Mesendoderm (in vitro differentiated cells): ENCODE results near the gene AMMECR1.

ENCODE experiments used
- DNase-seq: peaks from one replicate; pipeline ENCODE4 v3.0.0; 2013
- H2AK5ac ChIP-seq: 2 replicates; pipeline ENCODE4 v1.6.1; 2013; ENCODE audit warnings: low read length, inconsistent platforms
- H2BK120ac ChIP-seq: 2 replicates; pipeline ENCODE4 v1.6.1; 2013; ENCODE audit warnings: low read depth, mild to moderate bottlenecking, low read length, moderate library complexity, mixed read lengths
- H2BK15ac ChIP-seq: replicated peaks from 2 replicates; pipeline ENCODE4 v1.6.1; 2013; ENCODE audit warnings: low read depth, mild to moderate bottlenecking, moderate library complexity
- H2BK5ac ChIP-seq: 2 replicates; pipeline ENCODE4 v1.6.1; 2013; ENCODE audit warnings: low read length, inconsistent platforms
- H3K18ac ChIP-seq: 2 replicates; pipeline ENCODE4 v1.6.1; 2013; ENCODE audit warnings: mild to moderate bottlenecking, low read length, mixed read lengths
- H3K23ac ChIP-seq: one replicate; pipeline ENCODE4 v1.6.1; 2013; ENCODE audit warnings: low read length
- H3K27ac ChIP-seq: 2 replicates; pipeline ENCODE4 v1.5.1; 2013; ENCODE audit warnings: low read depth, mild to moderate bottlenecking, inconsistent platforms, low read length, moderate library complexity
- H3K27me3 ChIP-seq: 2 replicates; pipeline ENCODE4 v1.6.1; 2013; ENCODE audit warnings: low read length, control low read depth, mild to moderate bottlenecking, inconsistent platforms; ENCODE audit not compliant: insufficient read depth, poor library complexity
- H3K36me3 ChIP-seq: 2 replicates; pipeline ENCODE4 v1.6.1; 2013; ENCODE audit warnings: low read length, inconsistent platforms; ENCODE audit not compliant: control insufficient read depth, insufficient read depth
- H3K4ac ChIP-seq: one replicate; pipeline ENCODE4 v1.6.1; 2013; ENCODE audit warnings: low read depth, mild to moderate bottlenecking, low read length, moderate library complexity
- H3K4me1 ChIP-seq: 2 replicates; pipeline ENCODE4 v1.6.1; 2013; ENCODE audit warnings: low read depth, low read length, inconsistent platforms; ENCODE audit not compliant: control insufficient read depth
- H3K4me2 ChIP-seq: 2 replicates; pipeline ENCODE4 v1.6.1; 2013; ENCODE audit warnings: low read length
- H3K4me3 ChIP-seq: 2 replicates; pipeline ENCODE4 v1.5.1; 2013; ENCODE audit warnings: mild to moderate bottlenecking, low read length
- H3K56ac ChIP-seq: one replicate; pipeline ENCODE4 v1.6.1; 2013; ENCODE audit warnings: low read length
- H3K79me1 ChIP-seq: 2 replicates; pipeline ENCODE4 v1.6.1; 2013; ENCODE audit warnings: low read length, inconsistent platforms
- H3K79me2 ChIP-seq: 2 replicates; pipeline ENCODE4 v1.6.1; 2013; ENCODE audit warnings: mild to moderate bottlenecking, low read length; ENCODE audit not compliant: control insufficient read depth, insufficient read depth
- H3K9ac ChIP-seq: 2 replicates; pipeline ENCODE4 v1.6.1; 2013; ENCODE audit warnings: low read length, inconsistent platforms
- H4K5ac ChIP-seq: one replicate; pipeline ENCODE4 v1.6.1; 2013; ENCODE audit warnings: low read length
- H4K8ac ChIP-seq: one replicate; pipeline ENCODE4 v1.6.1; 2013; ENCODE audit warnings: low read depth, mild to moderate bottlenecking, control low read depth, low read length, moderate library complexity
- WGBS: extraction: QIAGEN DNeasy Blood & Tissue Kit; methylation state at CpG from one replicate; pipeline ENCODE4 v1.1.7; 2013; ENCODE audit warnings: low lambda C conversion rate, missing lambda C conversion rate; ENCODE audit not compliant: insufficient coverage; ENCODE audit errors: extremely low coverage; 5-methylcytosine and 5-hydroxymethylcytosine counted together

Gene AMMECR1

DNA sequence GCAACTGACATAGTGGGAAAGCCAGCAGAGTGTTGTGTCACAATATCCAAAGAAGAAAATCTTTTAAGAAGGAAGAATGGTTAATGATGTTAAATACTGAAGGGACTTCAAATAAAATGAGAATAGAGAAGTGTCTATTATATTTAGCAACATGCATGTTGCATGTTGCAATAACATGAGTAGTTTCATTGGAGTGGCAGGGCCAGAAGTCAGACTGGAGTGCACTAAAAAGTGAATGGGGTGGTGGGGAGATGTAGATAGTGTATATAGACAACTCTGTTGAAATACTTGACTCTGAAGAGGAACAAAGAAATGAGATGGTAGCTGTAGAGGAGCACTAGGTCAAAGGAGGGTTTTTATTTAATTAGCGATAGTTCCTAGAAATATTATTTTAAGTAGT is 9.5 kb upstream of the AMMECR1 start:
- H3K9ac ChIP-seq = no peak overlapping the region
- H3K27ac ChIP-seq = no peak overlapping the region
- no peak overlapping the region for H4K8ac ChIP-seq
- no CpG with 5 or more reads among the region's 1 CpG for WGBS
- H2AK5ac ChIP-seq = no peak overlapping the region
- H3K4ac ChIP-seq = no peak overlapping the region
- DNase-seq = no peak
- H3K18ac ChIP-seq = no peak overlapping the region
- no peaks in the 10 kb centered on the region for H3K79me2 ChIP-seq
- H2BK15ac ChIP-seq = no peak overlapping the region
- no peak overlapping the region for H2BK120ac ChIP-seq
- no peaks in the 10 kb centered on the region for H3K36me3 ChIP-seq
- H2BK5ac ChIP-seq = no peak overlapping the region
- no peaks in the 10 kb centered on the region for H3K27me3 ChIP-seq
- H3K56ac ChIP-seq = no peak overlapping the region
- no peak overlapping the region for H3K4me3 ChIP-seq
- no peak overlapping the region for H4K5ac ChIP-seq
- H3K79me1 ChIP-seq = no peaks in the 10 kb centered on the region
- H3K4me2 ChIP-seq = no peak overlapping the region
- H3K4me1 ChIP-seq = no peaks in the 10 kb centered on the region
- H3K23ac ChIP-seq = no peak overlapping the region

DNA sequence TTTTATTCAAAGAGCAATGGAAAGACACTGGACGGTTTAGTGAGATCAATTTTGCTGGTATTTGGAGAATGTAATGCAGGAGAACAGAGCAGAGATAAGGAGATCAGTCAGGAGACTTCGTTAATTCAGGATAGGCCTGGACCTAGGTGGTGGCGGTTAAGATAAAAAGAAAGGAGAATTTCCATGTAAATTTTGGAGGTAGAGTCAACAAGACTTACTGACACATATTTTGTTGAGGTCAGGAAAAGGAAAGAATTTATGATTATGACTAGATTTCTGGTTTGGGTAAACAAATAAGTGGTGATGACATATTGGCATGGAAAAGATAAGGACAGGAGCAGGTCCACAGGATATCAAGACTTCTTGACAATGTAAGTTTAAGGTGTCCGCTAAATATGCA is 8.8 kb upstream of the AMMECR1 start:
- no peak overlapping the region for H2BK120ac ChIP-seq
- no peak overlapping the region for H2BK15ac ChIP-seq
- H3K23ac ChIP-seq = no peak overlapping the region
- no peaks in the 10 kb centered on the region for H3K27me3 ChIP-seq
- H3K4me2 ChIP-seq = no peak overlapping the region
- H3K36me3 ChIP-seq = no peaks in the 10 kb centered on the region
- H3K79me1 ChIP-seq = no peaks in the 10 kb centered on the region
- no peak overlapping the region for H2BK5ac ChIP-seq
- H2AK5ac ChIP-seq = no peak overlapping the region
- no peak overlapping the region for H3K4ac ChIP-seq
- H3K4me1 ChIP-seq = no peaks in the 10 kb centered on the region
- H3K56ac ChIP-seq = no peak overlapping the region
- H4K8ac ChIP-seq = no peak overlapping the region
- no peak overlapping the region for H3K27ac ChIP-seq
- no peaks in the 10 kb centered on the region for H3K79me2 ChIP-seq
- no peak overlapping the region for H4K5ac ChIP-seq
- H3K4me3 ChIP-seq = no peak overlapping the region
- no peak for DNase-seq
- H3K18ac ChIP-seq = no peak overlapping the region
- no peak overlapping the region for H3K9ac ChIP-seq
- WGBS = no CpG with 5 or more reads among the region's 4 CpGs

DNA sequence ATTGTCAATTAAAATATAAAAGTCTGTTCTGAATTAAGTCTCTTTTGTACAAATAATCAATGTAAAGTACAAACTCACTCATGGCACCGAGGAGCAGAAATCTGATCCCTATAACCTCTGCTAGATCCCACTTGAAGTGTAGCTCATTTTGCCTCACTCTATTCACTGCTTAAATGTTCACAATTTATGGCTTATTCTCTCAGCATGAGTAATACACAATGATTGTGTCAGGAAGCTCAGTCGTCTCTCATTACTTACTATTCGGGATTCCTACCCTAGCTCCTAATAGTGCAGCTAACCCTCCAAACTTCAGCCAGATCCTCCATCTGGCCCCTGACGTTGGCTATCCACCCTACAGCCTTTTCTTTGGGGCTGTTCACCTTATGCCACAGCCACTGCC is 4.7 kb upstream of the AMMECR1 start:
- Histone ChIP-seq H3K79me1 (no peaks in the 10 kb centered on the region), H3K4ac (no peak overlapping the region), H3K27me3 (no peaks in the 10 kb centered on the region), H4K8ac (no peak overlapping the region), H4K5ac (no peak overlapping the region), H3K4me3 (no peak overlapping the region), H2BK5ac (no peak overlapping the region), H3K56ac (no peak overlapping the region), H3K9ac (no peak overlapping the region), H2BK120ac (no peak overlapping the region), H3K79me2 (no peaks in the 10 kb centered on the region), H3K27ac (no peak overlapping the region), H3K18ac (no peak overlapping the region), H2AK5ac (no peak overlapping the region), H3K4me1 (no peaks in the 10 kb centered on the region), H3K23ac (no peak overlapping the region), H2BK15ac (no peak overlapping the region), H3K4me2 (no peak overlapping the region), H3K36me3 (no peaks in the 10 kb centered on the region)
- DNase-seq = no peak
- no CpG with 5 or more reads among the region's 4 CpGs for WGBS

DNA sequence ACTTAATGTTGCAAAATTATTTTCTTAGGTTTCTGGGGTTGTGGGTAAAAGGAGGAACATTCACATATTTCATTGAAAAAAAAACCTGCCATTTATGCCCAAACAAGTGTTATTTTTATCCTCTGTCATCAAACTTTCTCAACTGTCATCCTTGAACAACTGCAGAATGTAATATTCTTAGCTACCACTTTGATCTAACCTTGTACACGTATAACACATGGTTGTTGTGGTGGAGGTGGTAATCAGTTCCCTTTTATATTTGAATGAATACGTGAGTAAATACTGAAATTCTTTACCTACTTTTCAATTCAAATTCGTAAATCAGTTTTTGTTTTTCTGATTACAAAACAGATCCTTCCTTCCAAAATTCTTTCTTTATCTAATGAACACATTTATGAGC is 3.8 kb upstream of the AMMECR1 start:
- no peak for DNase-seq
- H4K8ac ChIP-seq = no peak overlapping the region
- H3K4me3 ChIP-seq = no peak overlapping the region
- H2BK5ac ChIP-seq = no peak overlapping the region
- no peak overlapping the region for H2BK120ac ChIP-seq
- H3K9ac ChIP-seq = no peak overlapping the region
- no peaks in the 10 kb centered on the region for H3K36me3 ChIP-seq
- no peaks in the 10 kb centered on the region for H3K27me3 ChIP-seq
- H3K4me2 ChIP-seq = no peak overlapping the region
- H2BK15ac ChIP-seq = no peak overlapping the region
- H3K56ac ChIP-seq = no peak overlapping the region
- H3K4me1 ChIP-seq = no peaks in the 10 kb centered on the region
- no peak overlapping the region for H3K27ac ChIP-seq
- no peak overlapping the region for H3K23ac ChIP-seq
- no CpG with 5 or more reads among the region's 3 CpGs for WGBS
- H3K4ac ChIP-seq = no peak overlapping the region
- no peak overlapping the region for H4K5ac ChIP-seq
- H3K79me1 ChIP-seq = no peaks in the 10 kb centered on the region
- no peak overlapping the region for H2AK5ac ChIP-seq
- no peaks in the 10 kb centered on the region for H3K79me2 ChIP-seq
- no peak overlapping the region for H3K18ac ChIP-seq

DNA sequence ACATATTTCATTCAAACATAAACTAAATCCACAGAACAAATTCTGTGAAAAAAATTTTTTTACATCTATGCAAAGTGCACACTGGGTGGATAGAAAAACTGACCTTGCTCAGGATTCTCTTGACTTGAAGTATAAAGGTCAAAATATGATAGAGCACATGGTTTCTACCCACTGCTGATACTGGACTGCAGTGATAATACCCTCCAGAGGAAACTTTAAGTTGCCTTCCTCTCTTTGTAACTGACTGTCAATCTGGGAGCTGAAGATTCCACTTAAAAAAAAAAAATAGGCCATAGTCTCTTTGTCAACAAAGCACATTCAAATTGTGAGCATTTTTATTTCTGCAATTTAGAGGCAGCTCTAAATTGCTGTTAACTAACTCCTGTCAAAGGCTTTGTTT is 3.2 kb upstream of the AMMECR1 start:
- H3K27me3 ChIP-seq = no peaks in the 10 kb centered on the region
- H3K36me3 ChIP-seq = no peaks in the 10 kb centered on the region
- no peaks in the 10 kb centered on the region for H3K79me2 ChIP-seq
- H3K9ac ChIP-seq = no peak overlapping the region
- DNase-seq = no peak
- H4K5ac ChIP-seq = no peak overlapping the region
- H2BK120ac ChIP-seq = no peak overlapping the region
- H2BK15ac ChIP-seq = no peak overlapping the region
- no peak overlapping the region for H3K18ac ChIP-seq
- no peak overlapping the region for H3K4me2 ChIP-seq
- no peak overlapping the region for H2AK5ac ChIP-seq
- no peak overlapping the region for H3K27ac ChIP-seq
- no peaks in the 10 kb centered on the region for H3K79me1 ChIP-seq
- no peak overlapping the region for H4K8ac ChIP-seq
- no peak overlapping the region for H3K56ac ChIP-seq
- H3K4me3 ChIP-seq = no peak overlapping the region
- H2BK5ac ChIP-seq = no peak overlapping the region
- no peaks in the 10 kb centered on the region for H3K4me1 ChIP-seq
- H3K4ac ChIP-seq = no peak overlapping the region
- no peak overlapping the region for H3K23ac ChIP-seq

- DNase-seq = no peak
- no CpG with 5 or more reads among the region's 3 CpGs for WGBS
- H3K36me3 ChIP-seq = no peaks in the 10 kb centered on the region
- no peak overlapping the region for H4K5ac ChIP-seq
- no peak overlapping the region for H3K18ac ChIP-seq
- no peak overlapping the region for H2AK5ac ChIP-seq
- H3K4me2 ChIP-seq = no peak overlapping the region
- H3K9ac ChIP-seq = no peak overlapping the region
- H2BK15ac ChIP-seq = no peak overlapping the region
- no peak overlapping the region for H4K8ac ChIP-seq
- no peaks in the 10 kb centered on the region for H3K4me1 ChIP-seq
- H3K56ac ChIP-seq = no peak overlapping the region
- no peak overlapping the region for H2BK120ac ChIP-seq
- H3K27me3 ChIP-seq = no peaks in the 10 kb centered on the region
- no peaks in the 10 kb centered on the region for H3K79me2 ChIP-seq
- no peak overlapping the region for H2BK5ac ChIP-seq
- no peak overlapping the region for H3K4me3 ChIP-seq
- H3K4ac ChIP-seq = no peak overlapping the region
- no peak overlapping the region for H3K23ac ChIP-seq
- H3K79me1 ChIP-seq = no peaks in the 10 kb centered on the region
- no peak overlapping the region for H3K27ac ChIP-seq
Observed at GRCh38 chrX:110320381-110320987, 2.6 kb upstream of the AMMECR1 start.
